GM12878 (cell line): Measurements from ENCODE around the gene RAD18. TPM values are rescaled to one million over a fixed set of nuclear protein-coding genes. Genes with fewer than 3 reads are reported as not detected.

Experiments used
- ATAC-seq: fragments of 200-7000 bp; cut with Tn5 transposase; 3 replicates; pipeline ENCODE4 v1.9.1; 2020; ENCODE audit warnings: mild to moderate bottlenecking, moderate library complexity
- BruUV-seq: library from RNA; stranded (reverse); fragments of 400-500 nt; replicated peaks from 2 replicates; lab custom pipeline; 2021; lab: Mats Ljungman, UMichigan
- CTCF ChIA-PET: fragments of 300-600 bp; sonication (Branson Sonifier 250); formaldehyde crosslinking; extraction: SDS; loops from one replicate; lab custom pipeline; 2021; ENCODE audit warnings: inconsistent platforms; lab: Yijun Ruan, JAX
- POLR2A ChIA-PET: fragments of 350-600 bp; formaldehyde crosslinking; extraction: SDS; loops from one replicate; lab custom pipeline; 2021; ENCODE audit warnings: inconsistent platforms; lab: Charles Lee
- RAD21 ChIA-PET: fragments of 300-600 bp; sonication (Branson Sonifier 250); formaldehyde crosslinking; loops from one replicate; lab custom pipeline; 2023; ENCODE audit warnings: antibody characterized with exemption; ENCODE audit not compliant: unreplicated experiment; lab: Charles Lee
- SMC1A ChIA-PET: fragments of 300-600 bp; sonication (Branson Sonifier 250); formaldehyde crosslinking; loops from one replicate; lab custom pipeline; 2023; ENCODE audit not compliant: unreplicated experiment, uncharacterized antibody; lab: Charles Lee
- DNase-seq: peaks from one replicate; pipeline ENCODE4 v3.0.0-alpha.2; 2011; ENCODE audit warnings: low read depth, low spot score
- FAIRE-seq: peaks from 3 replicates; lab custom pipeline; 2011; peaks lifted over from hg19 to GRCh38; lab: Jason Lieb, UNC
- H2AFZ ChIP-seq: 2 replicates; pipeline ENCODE4 v1.6.0; 2011; ENCODE audit warnings: low read depth, low read length, control low read depth; ENCODE audit not compliant: control insufficient read depth
- H3K27ac ChIP-seq: 2 replicates; pipeline ENCODE4 v1.5.1; 2011; ENCODE audit warnings: control low read depth; ENCODE audit not compliant: control insufficient read depth, insufficient read depth
- H3K27me3 ChIP-seq, 2 experiments: replicated peaks in 1 of 2; 2 replicates each; pipeline versions ENCODE4 v1.6.0 to v1.6.1; 2011; ENCODE audit warnings: low read length in 1 of 2; ENCODE audit not compliant: control insufficient read depth in 2 of 2, insufficient read depth in 2 of 2
- H3K36me3 ChIP-seq, 2 experiments: 2 replicates each; pipeline ENCODE4 v1.5.1; 2011; ENCODE audit warnings: low read length in 1 of 2; ENCODE audit not compliant: control insufficient read depth in 2 of 2, insufficient read depth in 2 of 2
- H3K4me1 ChIP-seq: 2 replicates; pipeline ENCODE4 v1.6.1; 2011; ENCODE audit warnings: mild to moderate bottlenecking, low read length, moderate library complexity, mixed read lengths; ENCODE audit not compliant: control insufficient read depth, insufficient read depth
- H3K4me2 ChIP-seq: 2 replicates; pipeline ENCODE4 v1.6.0; 2011; ENCODE audit warnings: control low read depth; ENCODE audit not compliant: control insufficient read depth, insufficient read depth
- H3K4me3 ChIP-seq: fragments of 200-600 bp; sonication (generic); 2 replicates; pipeline ENCODE4 v1.5.1; 2016
- H3K79me2 ChIP-seq: 2 replicates; pipeline ENCODE4 v1.6.0; 2011; ENCODE audit warnings: low read length; ENCODE audit not compliant: control insufficient read depth, insufficient read depth
- H3K9ac ChIP-seq: 2 replicates; pipeline ENCODE4 v1.8.0; 2011; ENCODE audit warnings: low read length, control low read depth, mixed read lengths; ENCODE audit not compliant: control insufficient read depth, insufficient read depth
- H3K9me3 ChIP-seq: replicated peaks from 3 replicates; pipeline ENCODE4 v1.5.1; 2011; ENCODE audit warnings: mild to moderate bottlenecking, low read length; ENCODE audit not compliant: control insufficient read depth, insufficient read depth
- H4K20me1 ChIP-seq: 2 replicates; pipeline ENCODE4 v1.6.0; 2011; ENCODE audit not compliant: control insufficient read depth, insufficient read depth
- CHD1 ChIP-seq: IDR thresholded peaks from 2 replicates; pipeline ENCODE4 v1.6.1; 2012; ENCODE audit warnings: low read depth, low read length, improper control_type of control experiment
- FOXK2 ChIP-seq: fragments of 450-650 bp; IDR thresholded peaks from 2 replicates; pipeline ENCODE4 v1.6.1; 2017; ENCODE audit warnings: mild to moderate bottlenecking, moderate library complexity
- JUNB ChIP-seq: IDR thresholded peaks from 2 replicates; pipeline ENCODE4 v1.6.1; 2016; ENCODE audit warnings: antibody characterized with exemption, mild to moderate bottlenecking
- LARP7 ChIP-seq: fragments of 450-650 bp; IDR thresholded peaks from 2 replicates; pipeline ENCODE4 v1.6.1; 2017; ENCODE audit warnings: mild to moderate bottlenecking
- MEF2A ChIP-seq: IDR thresholded peaks from 2 replicates; pipeline ENCODE4 v1.6.1; 2011; ENCODE audit warnings: low read depth, mild to moderate bottlenecking, low read length, moderate library complexity; ENCODE audit not compliant: insufficient read depth
- MEF2B ChIP-seq: fragments of 450-650 bp; IDR thresholded peaks from 2 replicates; pipeline ENCODE4 v1.6.1; 2018; ENCODE audit warnings: mild to moderate bottlenecking, moderate library complexity; ENCODE audit not compliant: partially characterized antibody, poor library complexity, severe bottlenecking
- NBN ChIP-seq: fragments of 450-650 bp; IDR thresholded peaks from 2 replicates; pipeline ENCODE4 v1.6.1; 2016
- NRF1 ChIP-seq: conservative IDR thresholded peaks from 2 replicates; pipeline ENCODE4 v1.6.1; 2011; ENCODE audit warnings: mild to moderate bottlenecking, low read depth, low read length, improper control_type of control experiment
- RB1 ChIP-seq: fragments of 450-650 bp; formaldehyde crosslinking; IDR thresholded peaks from 2 replicates; pipeline ENCODE4 v1.6.1; 2017; ENCODE audit warnings: mild to moderate bottlenecking, borderline replicate concordance
- SMAD1 ChIP-seq: fragments of 450-650 bp; IDR thresholded peaks from 2 replicates; pipeline ENCODE4 v1.6.1; 2018; ENCODE audit warnings: mild to moderate bottlenecking, low read depth; ENCODE audit not compliant: partially characterized antibody
- SPI1 ChIP-seq: IDR thresholded peaks from 2 replicates; pipeline ENCODE4 v1.6.1; 2011; ENCODE audit warnings: low read depth, mild to moderate bottlenecking, low read length, moderate library complexity, borderline replicate concordance; ENCODE audit not compliant: insufficient read depth
- SUZ12 ChIP-seq: fragments of 200-600 bp; sonication (generic); IDR thresholded peaks from one replicate; pipeline ENCODE4 v1.6.1; 2018; ENCODE audit warnings: antibody characterized with exemption, mild to moderate bottlenecking; ENCODE audit not compliant: unreplicated experiment
- ZNF217 ChIP-seq: fragments of 450-650 bp; IDR thresholded peaks from 2 replicates; pipeline ENCODE4 v1.6.1; 2017; ENCODE audit warnings: antibody characterized with exemption, mild to moderate bottlenecking
- WGBS: methylation state at CpG from one replicate; pipeline ENCODE4 v1.1.6; 2016; ENCODE audit warnings: low lambda C conversion rate; ENCODE audit not compliant: insufficient replicate concordance, insufficient coverage; ENCODE audit errors: missing lambda C conversion rate; 5-methylcytosine and 5-hydroxymethylcytosine counted together
- in situ Hi-C: fragments of 300-500 bp; cut with MboI; formaldehyde crosslinking; loops from 9 replicates; pipeline ENCODE4 v1.14.3; 2018; ENCODE audit warnings: mixed read lengths
- intact Hi-C: fragments of 100-400 bp; cut with micrococcal nuclease; formaldehyde crosslinking; loops from one replicate; pipeline ENCODE4 v1.14.2; 2022; ENCODE audit not compliant: unreplicated experiment
- polyA plus RNA-seq, 11 experiments: library from polyadenylated mRNA; depleted of rRNA in 4 of 11; unstranded in 6 of 11; stranded (reverse) in 5 of 11; fragments of >200 nt; fragmentation: Nextera tagmentation in 4 of 11; fragmentation: Illumina TruSeq in 1 of 11; extraction: Ambion mirVana in 4 of 11; extraction: Trizol in 1 of 11; gene quantifications; 1 replicate in 1 of 11; 2 replicates in 10 of 11; pipeline versions ENCODE4 v1.2.1 to v1.2.3, GENCODE V29; 2011 to 2016; ENCODE audit warnings: inconsistent platforms in 2 of 11, missing spikeins in 2 of 11, low read depth in 1 of 11
- total RNA-seq, 4 experiments: library from RNA; depleted of rRNA in 3 of 4; stranded (reverse); fragments of >200 nt in 3 of 4; fragmentation: Illumina TruSeq in 1 of 4; extraction: Trizol in 1 of 4; gene quantifications; 2 replicates each; pipeline versions ENCODE4 v1.2.1 to v1.2.3, GENCODE V29; 2013 to 2021
- TF ChIP-seq, protein P1 (sequence below): fragments of 450-650 bp; IDR thresholded peaks from 2 replicates; pipeline ENCODE4 v1.6.1; 2016; ENCODE audit warnings: mild to moderate bottlenecking, moderate library complexity, borderline replicate concordance
- TF ChIP-seq, protein P2 (sequence below): fragments of 450-650 bp; IDR thresholded peaks from 2 replicates; pipeline ENCODE4 v1.6.1; 2017; ENCODE audit warnings: antibody characterized with exemption, mild to moderate bottlenecking, moderate library complexity
- TF ChIP-seq, protein P3 (sequence below): fragments of 150-350 bp; IDR thresholded peaks from 2 replicates; pipeline ENCODE4 v1.6.1; 2014; ENCODE audit warnings: mild to moderate bottlenecking, low read depth, low read length

Gene RAD18
- total and polyA plus RNA-seq, 10 of the 15 experiments (the other 5 are each of a cell fraction or from before 2014, with no cell fraction given) = 8.7 to 38.6 (median 19.2) TPM

DNA sequence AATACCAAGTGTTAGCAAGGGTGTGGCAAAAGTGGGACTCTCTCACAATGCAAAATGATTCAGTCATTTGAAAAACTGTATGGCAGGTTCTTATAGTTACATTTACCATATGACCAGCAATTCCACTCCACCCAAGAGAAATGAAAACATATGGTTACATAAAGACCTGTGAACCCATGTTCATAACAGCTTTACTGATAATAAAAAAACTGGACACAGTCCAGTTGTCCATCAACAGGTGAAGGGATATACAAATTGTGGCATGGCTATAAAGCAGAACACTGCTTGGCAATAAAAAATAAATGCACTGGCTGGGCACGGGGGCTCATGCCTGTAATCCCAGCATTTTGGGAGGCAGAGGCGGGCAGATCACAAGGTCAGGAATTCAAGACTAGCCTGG lies 30.8 kb downstream of the RAD18 start:
- RAD21 ChIA-PET = no interaction called here
- no peak for TF ChIP-seq SUZ12
- no peak for TF ChIP-seq SMAD1
- TF ChIP-seq LARP7 = no peak
- no peak for TF ChIP-seq MEF2B
- TF ChIP-seq SPI1 = no peak
- TF ChIP-seq, protein P1, sequence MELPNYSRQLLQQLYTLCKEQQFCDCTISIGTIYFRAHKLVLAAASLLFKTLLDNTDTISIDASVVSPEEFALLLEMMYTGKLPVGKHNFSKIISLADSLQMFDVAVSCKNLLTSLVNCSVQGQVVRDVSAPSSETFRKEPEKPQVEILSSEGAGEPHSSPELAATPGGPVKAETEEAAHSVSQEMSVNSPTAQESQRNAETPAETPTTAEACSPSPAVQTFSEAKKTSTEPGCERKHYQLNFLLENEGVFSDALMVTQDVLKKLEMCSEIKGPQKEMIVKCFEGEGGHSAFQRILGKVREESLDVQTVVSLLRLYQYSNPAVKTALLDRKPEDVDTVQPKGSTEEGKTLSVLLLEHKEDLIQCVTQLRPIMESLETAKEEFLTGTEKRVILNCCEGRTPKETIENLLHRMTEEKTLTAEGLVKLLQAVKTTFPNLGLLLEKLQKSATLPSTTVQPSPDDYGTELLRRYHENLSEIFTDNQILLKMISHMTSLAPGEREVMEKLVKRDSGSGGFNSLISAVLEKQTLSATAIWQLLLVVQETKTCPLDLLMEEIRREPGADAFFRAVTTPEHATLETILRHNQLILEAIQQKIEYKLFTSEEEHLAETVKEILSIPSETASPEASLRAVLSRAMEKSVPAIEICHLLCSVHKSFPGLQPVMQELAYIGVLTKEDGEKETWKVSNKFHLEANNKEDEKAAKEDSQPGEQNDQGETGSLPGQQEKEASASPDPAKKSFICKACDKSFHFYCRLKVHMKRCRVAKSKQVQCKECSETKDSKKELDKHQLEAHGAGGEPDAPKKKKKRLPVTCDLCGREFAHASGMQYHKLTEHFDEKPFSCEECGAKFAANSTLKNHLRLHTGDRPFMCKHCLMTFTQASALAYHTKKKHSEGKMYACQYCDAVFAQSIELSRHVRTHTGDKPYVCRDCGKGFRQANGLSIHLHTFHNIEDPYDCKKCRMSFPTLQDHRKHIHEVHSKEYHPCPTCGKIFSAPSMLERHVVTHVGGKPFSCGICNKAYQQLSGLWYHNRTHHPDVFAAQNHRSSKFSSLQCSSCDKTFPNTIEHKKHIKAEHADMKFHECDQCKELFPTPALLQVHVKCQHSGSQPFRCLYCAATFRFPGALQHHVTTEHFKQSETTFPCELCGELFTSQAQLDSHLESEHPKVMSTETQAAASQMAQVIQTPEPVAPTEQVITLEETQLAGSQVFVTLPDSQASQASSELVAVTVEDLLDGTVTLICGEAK = no peak
- TF ChIP-seq FOXK2 = no peak
- no peak for TF ChIP-seq JUNB
- TF ChIP-seq MEF2A = no peak
- TF ChIP-seq, protein P2, sequence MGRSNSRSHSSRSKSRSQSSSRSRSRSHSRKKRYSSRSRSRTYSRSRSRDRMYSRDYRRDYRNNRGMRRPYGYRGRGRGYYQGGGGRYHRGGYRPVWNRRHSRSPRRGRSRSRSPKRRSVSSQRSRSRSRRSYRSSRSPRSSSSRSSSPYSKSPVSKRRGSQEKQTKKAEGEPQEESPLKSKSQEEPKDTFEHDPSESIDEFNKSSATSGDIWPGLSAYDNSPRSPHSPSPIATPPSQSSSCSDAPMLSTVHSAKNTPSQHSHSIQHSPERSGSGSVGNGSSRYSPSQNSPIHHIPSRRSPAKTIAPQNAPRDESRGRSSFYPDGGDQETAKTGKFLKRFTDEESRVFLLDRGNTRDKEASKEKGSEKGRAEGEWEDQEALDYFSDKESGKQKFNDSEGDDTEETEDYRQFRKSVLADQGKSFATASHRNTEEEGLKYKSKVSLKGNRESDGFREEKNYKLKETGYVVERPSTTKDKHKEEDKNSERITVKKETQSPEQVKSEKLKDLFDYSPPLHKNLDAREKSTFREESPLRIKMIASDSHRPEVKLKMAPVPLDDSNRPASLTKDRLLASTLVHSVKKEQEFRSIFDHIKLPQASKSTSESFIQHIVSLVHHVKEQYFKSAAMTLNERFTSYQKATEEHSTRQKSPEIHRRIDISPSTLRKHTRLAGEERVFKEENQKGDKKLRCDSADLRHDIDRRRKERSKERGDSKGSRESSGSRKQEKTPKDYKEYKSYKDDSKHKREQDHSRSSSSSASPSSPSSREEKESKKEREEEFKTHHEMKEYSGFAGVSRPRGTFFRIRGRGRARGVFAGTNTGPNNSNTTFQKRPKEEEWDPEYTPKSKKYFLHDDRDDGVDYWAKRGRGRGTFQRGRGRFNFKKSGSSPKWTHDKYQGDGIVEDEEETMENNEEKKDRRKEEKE = no peak
- no peak for TF ChIP-seq CHD1
- no peak for TF ChIP-seq ZNF217
- TF ChIP-seq, protein P3, sequence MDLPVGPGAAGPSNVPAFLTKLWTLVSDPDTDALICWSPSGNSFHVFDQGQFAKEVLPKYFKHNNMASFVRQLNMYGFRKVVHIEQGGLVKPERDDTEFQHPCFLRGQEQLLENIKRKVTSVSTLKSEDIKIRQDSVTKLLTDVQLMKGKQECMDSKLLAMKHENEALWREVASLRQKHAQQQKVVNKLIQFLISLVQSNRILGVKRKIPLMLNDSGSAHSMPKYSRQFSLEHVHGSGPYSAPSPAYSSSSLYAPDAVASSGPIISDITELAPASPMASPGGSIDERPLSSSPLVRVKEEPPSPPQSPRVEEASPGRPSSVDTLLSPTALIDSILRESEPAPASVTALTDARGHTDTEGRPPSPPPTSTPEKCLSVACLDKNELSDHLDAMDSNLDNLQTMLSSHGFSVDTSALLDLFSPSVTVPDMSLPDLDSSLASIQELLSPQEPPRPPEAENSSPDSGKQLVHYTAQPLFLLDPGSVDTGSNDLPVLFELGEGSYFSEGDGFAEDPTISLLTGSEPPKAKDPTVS = no peak
- TF ChIP-seq RB1 = no peak
- no peak for TF ChIP-seq NBN
- no peak for TF ChIP-seq NRF1
- in situ Hi-C loops = no loop called here

More for the DNA sequence above, 30.8 kb downstream of the RAD18 start:
- intact Hi-C loops = no loop called here
- no peak overlapping the region for H3K4me2 ChIP-seq
- ChIA-PET SMC1A (no interaction called here), CTCF (no interaction called here), POLR2A (no interaction called here)
- no peak overlapping the region for H3K9ac ChIP-seq
- H3K4me3 ChIP-seq = no peak overlapping the region
- ATAC-seq (no peak), DNase-seq (no peak), FAIRE-seq (no peak)
- H3K79me2 ChIP-seq = no peaks in the 10 kb centered on the region
- no peaks in the 10 kb centered on the region for H4K20me1 ChIP-seq
- no peak overlapping the region for H2AFZ ChIP-seq
- no peaks in the 10 kb centered on the region for H3K27me3 ChIP-seq
- no peaks in the 10 kb centered on the region for H3K4me1 ChIP-seq
- no TSS peak for BruUV-seq
- WGBS = 64% methylated on average over 2 of the region's 2 CpGs
- no peak overlapping the region for H3K27ac ChIP-seq
- H3K9me3 ChIP-seq = no peaks in the 10 kb centered on the region
- H3K36me3 ChIP-seq = peaks cover 0 to 4% of the 10 kb centered on the region in 2 experiments; a peak in 1 of 4 replicates
